Gastroesophageal sphincter (tissue), 3 donors: ENCODE measurements around the gene TDRD5.

Experiments
- CTCF ChIP-seq, 4 experiments: fragments of 200-600 bp in 2 of 4; fragments of 450-650 bp in 2 of 4; sonication (generic) in 1 of 4; IDR thresholded peaks; one replicate each; pipeline ENCODE4 v1.5.1; 2017 to 2019; ENCODE audit warnings: antibody characterized with exemption in 4 of 4, mild to moderate bottlenecking in 2 of 4, moderate library complexity in 2 of 4
- EP300 ChIP-seq: sonication (generic); formaldehyde crosslinking; IDR thresholded peaks from one replicate; pipeline ENCODE4 v1.6.1; 2017; ENCODE audit warnings: antibody characterized with exemption, mild to moderate bottlenecking

- no peak for TF ChIP-seq CTCF (IDR thresholded peaks at IDR 0.05)
- TF ChIP-seq EP300, result no peak
These were observed at the start of gene TDRD5 for GRCh38 chr1:179591592-179592580.
